ENCODE data around the gene RXRB.
A peak's percentile ranks its signal among the peaks of the same experiment; 100 is the strongest.

The RXRB gene

DNA sequence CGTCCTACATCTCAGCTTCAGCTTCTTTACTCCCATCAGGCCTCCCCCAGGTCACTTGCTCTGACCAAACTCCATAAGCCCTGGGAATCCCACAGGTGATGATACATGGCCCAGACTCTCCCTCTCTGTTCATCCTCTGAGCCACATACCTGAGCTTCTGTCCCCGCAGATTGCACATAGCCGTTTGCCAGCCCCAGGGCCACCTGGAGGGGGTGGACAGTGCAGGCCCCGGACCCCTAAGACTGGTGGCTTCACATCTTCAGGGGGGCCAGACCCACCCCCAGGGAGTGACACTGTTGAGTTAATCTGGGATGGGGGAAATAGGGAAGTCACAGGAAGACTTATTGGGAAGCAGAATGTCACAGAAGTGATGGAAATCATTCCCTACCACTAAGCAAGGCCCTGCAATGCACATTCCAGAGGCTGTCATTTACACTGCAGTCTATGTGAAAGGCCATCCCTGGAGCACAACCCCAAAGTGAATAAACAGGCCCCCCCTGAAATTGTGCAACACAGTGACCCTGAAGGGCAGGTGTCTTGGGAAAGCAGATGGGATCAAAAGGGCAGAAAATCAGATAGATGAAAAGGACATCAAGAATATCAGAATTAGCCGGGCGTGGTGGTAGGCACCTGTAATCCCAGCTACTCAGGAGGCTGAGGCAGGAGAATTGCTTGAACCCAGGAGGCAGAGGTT lies 2.2 kb downstream of the RXRB start:
- Histone ChIP-seq H3K4me3 (ENCODE audit: low read depth in 1 of 2, low read length in 1 of 2) (no peak overlapping the region), H3K27ac (peak overlapping the region; percentile 38), H3K36me3 (peaks cover 65% of the 10 kb centered on the region), H3K27me3 (peaks cover 12% of the 10 kb centered on the region), H3K4me1 (ENCODE audit: control insufficient read depth in 1 of 2, insufficient read depth in 1 of 2, low read depth in 1 of 2, low read length in 1 of 2) (peaks cover 28 to 31% of the 10 kb centered on the region in 2 experiments), H3K9me3 (no peaks in the 10 kb centered on the region)
- no peak for TF ChIP-seq CTCF (IDR thresholded peaks at IDR 0.05)

GRCh38 chr6:33197431-33198048 lies 2.9 kb downstream of the RXRB start:
- H3K4me3 ChIP-seq (ENCODE audit: low read depth in 1 of 2, low read length in 1 of 2) = no peak overlapping the region

DNA sequence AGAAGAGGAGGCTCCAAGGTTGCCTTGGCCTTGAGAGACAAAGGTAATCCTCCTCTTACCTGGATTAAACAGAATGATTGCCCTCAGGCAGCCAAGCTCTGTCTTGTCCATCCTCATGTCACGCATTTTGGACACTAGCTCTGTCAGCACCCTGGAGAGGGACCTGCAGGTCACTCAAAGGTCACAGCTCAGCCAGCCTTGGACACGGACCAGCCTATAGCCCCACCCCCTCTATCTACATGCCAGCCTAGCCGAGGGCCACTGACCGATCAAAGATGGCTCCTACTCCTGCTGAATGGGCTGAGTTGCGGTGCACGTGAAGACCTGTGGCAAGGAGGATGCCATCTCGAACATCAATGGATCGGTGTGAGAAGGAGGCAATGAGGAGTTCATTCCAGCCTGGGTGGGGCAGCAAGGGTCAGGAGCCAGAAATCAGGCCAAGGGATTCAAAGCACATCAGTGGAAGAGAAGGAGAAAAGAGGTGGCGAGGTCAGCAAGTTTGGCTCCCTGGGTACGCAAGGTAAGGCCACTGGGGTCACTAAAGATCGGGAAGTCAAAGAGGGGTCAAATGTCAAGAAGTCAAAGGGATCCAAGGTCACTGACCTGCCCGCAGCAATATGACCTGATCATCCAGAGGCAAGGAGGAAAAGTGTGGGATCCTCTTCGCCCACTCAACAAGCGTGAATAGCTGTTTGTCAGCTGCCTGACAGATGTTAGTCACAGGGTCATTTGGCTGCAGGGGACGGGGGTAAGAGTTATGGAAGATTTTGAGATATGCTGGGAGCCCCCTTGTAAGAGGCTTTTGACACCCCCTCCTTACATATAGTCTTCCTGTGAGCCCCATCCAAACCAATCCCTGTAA lies 4.9 kb downstream of the RXRB start:
- Histone ChIP-seq H3K27ac (no peak overlapping the region), H3K27me3 (peaks cover 39% of the 10 kb centered on the region), H3K4me1 (ENCODE audit: control insufficient read depth in 1 of 2, insufficient read depth in 1 of 2, low read depth in 1 of 2, low read length in 1 of 2) (peaks cover 17 to 28% of the 10 kb centered on the region in 2 experiments), H3K4me3 (ENCODE audit: low read depth in 1 of 2, low read length in 1 of 2) (no peak overlapping the region), H3K36me3 (peaks cover 48% of the 10 kb centered on the region), H3K9me3 (no peaks in the 10 kb centered on the region)
- no peak for TF ChIP-seq CTCF (IDR thresholded peaks at IDR 0.05)

More at GRCh38 chr6:33197431-33198048, 2.9 kb downstream of the RXRB start:
- Histone ChIP-seq H3K4me1 (ENCODE audit: control insufficient read depth in 1 of 2, insufficient read depth in 1 of 2, low read depth in 1 of 2, low read length in 1 of 2) (peaks cover 31 to 39% of the 10 kb centered on the region in 2 experiments), H3K27me3 (peaks cover 19% of the 10 kb centered on the region), H3K27ac (peak overlapping the region; percentile 38), H3K36me3 (peaks cover 57% of the 10 kb centered on the region), H3K9me3 (no peaks in the 10 kb centered on the region)
- TF ChIP-seq CTCF (IDR thresholded peaks at IDR 0.05) = peak; percentile 50

GRCh38 chr6:33194431-33194979 lies 6.0 kb downstream of the RXRB start:
- H3K27ac ChIP-seq = no peak overlapping the region
- peaks cover 48% of the 10 kb centered on the region for H3K36me3 ChIP-seq
- no peaks in the 10 kb centered on the region for H3K9me3 ChIP-seq
- TF ChIP-seq CTCF (IDR thresholded peaks at IDR 0.05) = no peak
- H3K4me1 ChIP-seq (ENCODE audit: control insufficient read depth in 1 of 2, insufficient read depth in 1 of 2, low read depth in 1 of 2, low read length in 1 of 2) = peaks cover 13 to 21% of the 10 kb centered on the region in 2 experiments
- H3K4me3 ChIP-seq (ENCODE audit: low read depth in 1 of 2, low read length in 1 of 2) = no peak overlapping the region
- H3K27me3 ChIP-seq = peaks cover 50% of the 10 kb centered on the region

DNA sequence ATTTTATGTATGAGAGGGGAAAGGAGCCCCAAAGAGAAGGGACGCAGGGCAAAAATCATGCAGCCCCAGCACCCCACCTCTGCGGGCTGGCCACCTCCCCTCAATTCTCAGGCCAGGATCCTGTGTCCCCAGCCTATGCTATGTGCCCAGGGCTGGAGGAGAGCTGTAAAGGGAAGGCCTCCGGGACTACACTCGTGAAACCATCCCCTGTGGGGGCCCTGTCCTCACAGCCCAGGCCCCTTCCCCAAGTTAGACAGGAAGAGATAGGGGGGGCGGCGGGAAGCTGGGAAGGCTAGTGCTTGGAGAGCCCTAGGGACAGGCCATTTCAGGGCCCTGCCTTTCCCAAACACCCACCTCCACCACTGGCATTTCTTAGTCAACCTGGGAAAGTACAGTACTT lies 6.8 kb downstream of the RXRB start:
- H3K4me1 ChIP-seq (ENCODE audit: control insufficient read depth in 1 of 2, insufficient read depth in 1 of 2, low read depth in 1 of 2, low read length in 1 of 2) = peaks cover 9 to 14% of the 10 kb centered on the region in 2 experiments
- H3K4me3 ChIP-seq (ENCODE audit: low read depth in 1 of 2, low read length in 1 of 2) = no peak overlapping the region
- peaks cover 59% of the 10 kb centered on the region for H3K27me3 ChIP-seq
- H3K27ac ChIP-seq = no peak overlapping the region
- H3K9me3 ChIP-seq = no peaks in the 10 kb centered on the region
- H3K36me3 ChIP-seq = peaks cover 48% of the 10 kb centered on the region
- TF ChIP-seq CTCF (IDR thresholded peaks at IDR 0.05) = no peak

Data from neutrophil (primary cell).